Mucosa of rectum (tissue), 2 donors: ENCODE results near the gene STIMATE.

ENCODE experiments used
- H3K27ac ChIP-seq, 2 donors: one replicate each; pipeline ENCODE4 v1.7.0; 2013; ENCODE audit warnings: inconsistent platforms in 2 of 2, low read depth in 2 of 2, low read length in 2 of 2
- H3K27me3 ChIP-seq, 2 donors: one replicate each; pipeline ENCODE4 v1.7.0; 2013; ENCODE audit warnings: low read length in 2 of 2; ENCODE audit not compliant: control insufficient read depth in 2 of 2, insufficient read depth in 2 of 2
- H3K36me3 ChIP-seq, 2 donors: one replicate each; pipeline ENCODE4 v1.7.0; 2013; ENCODE audit warnings: low read length in 2 of 2; ENCODE audit not compliant: control insufficient read depth in 2 of 2, insufficient read depth in 2 of 2
- H3K4me1 ChIP-seq, 2 donors: one replicate each; pipeline ENCODE4 v1.7.0; 2013; ENCODE audit warnings: low read length in 2 of 2, mild to moderate bottlenecking in 1 of 2; ENCODE audit not compliant: control insufficient read depth in 2 of 2, insufficient read depth in 2 of 2
- H3K4me3 ChIP-seq, 2 donors: one replicate each; pipeline ENCODE4 v1.7.0; 2013; ENCODE audit warnings: low read length in 2 of 2
- H3K9ac ChIP-seq, 2 donors: one replicate each; pipeline ENCODE4 v1.7.0; 2013; ENCODE audit warnings: low read length in 2 of 2, low read depth in 1 of 2, mild to moderate bottlenecking in 1 of 2
- H3K9me3 ChIP-seq, 2 donors: one replicate each; pipeline ENCODE4 v1.7.0; 2013; ENCODE audit warnings: low read length in 2 of 2; ENCODE audit not compliant: control insufficient read depth in 2 of 2
- donor health status: healthy.
- donor health status: Normal muscosa, but diverticular disease.

The STIMATE gene

GRCh38 chr3:52873433-52874159, 23.8 kb downstream of the STIMATE start:
- no peak overlapping the region for H3K4me3 ChIP-seq
- H3K4me1 ChIP-seq: no peaks in the 10 kb centered on the region
- no peaks in the 10 kb centered on the region for H3K9me3 ChIP-seq
- no peak overlapping the region for H3K9ac ChIP-seq
- no peaks in the 10 kb centered on the region for H3K36me3 ChIP-seq
- no peak overlapping the region for H3K27ac ChIP-seq
- no peaks in the 10 kb centered on the region for H3K27me3 ChIP-seq

GRCh38 chr3:52872245-52872644, 25.1 kb downstream of the STIMATE start:
- H3K27me3 ChIP-seq: no peaks in the 10 kb centered on the region
- no peaks in the 10 kb centered on the region for H3K36me3 ChIP-seq
- H3K4me3 ChIP-seq: no peak overlapping the region
- no peaks in the 10 kb centered on the region for H3K4me1 ChIP-seq
- H3K27ac ChIP-seq: no peak overlapping the region
- no peak overlapping the region for H3K9ac ChIP-seq
- H3K9me3 ChIP-seq: no peaks in the 10 kb centered on the region

- Histone ChIP-seq H3K9ac (no peak overlapping the region), H3K27me3 (no peaks in the 10 kb centered on the region), H3K9me3 (no peaks in the 10 kb centered on the region), H3K4me1 (no peaks in the 10 kb centered on the region), H3K27ac (no peak overlapping the region), H3K4me3 (no peak overlapping the region), H3K36me3 (no peaks in the 10 kb centered on the region)
Observed at GRCh38 chr3:52871761-52872160, 25.6 kb downstream of the STIMATE start.

GRCh38 chr3:52870471-52870870, 26.9 kb downstream of the STIMATE start:
- Histone ChIP-seq H3K4me3 (no peak overlapping the region), H3K4me1 (no peaks in the 10 kb centered on the region), H3K9me3 (no peaks in the 10 kb centered on the region), H3K36me3 (no peaks in the 10 kb centered on the region), H3K27me3 (no peaks in the 10 kb centered on the region), H3K9ac (no peak overlapping the region), H3K27ac (no peak overlapping the region)

GRCh38 chr3:52866427-52866826, 30.9 kb downstream of the STIMATE start:
- no peak overlapping the region for H3K9ac ChIP-seq
- no peak overlapping the region for H3K27ac ChIP-seq
- no peak overlapping the region for H3K4me3 ChIP-seq
- no peaks in the 10 kb centered on the region for H3K27me3 ChIP-seq
- H3K9me3 ChIP-seq: no peaks in the 10 kb centered on the region
- H3K36me3 ChIP-seq: no peaks in the 10 kb centered on the region
- H3K4me1 ChIP-seq: no peaks in the 10 kb centered on the region

- Histone ChIP-seq H3K4me1 (no peaks in the 10 kb centered on the region), H3K9me3 (no peaks in the 10 kb centered on the region), H3K4me3 (no peak overlapping the region), H3K27me3 (no peaks in the 10 kb centered on the region), H3K36me3 (no peaks in the 10 kb centered on the region), H3K27ac (no peak overlapping the region), H3K9ac (no peak overlapping the region)
Observed at GRCh38 chr3:52865994-52866393, 31.4 kb downstream of the STIMATE start.

- no peaks in the 10 kb centered on the region for H3K4me1 ChIP-seq
- H3K9me3 ChIP-seq: no peaks in the 10 kb centered on the region
- H3K27ac ChIP-seq: no peak overlapping the region
- no peaks in the 10 kb centered on the region for H3K27me3 ChIP-seq
- no peak overlapping the region for H3K9ac ChIP-seq
- H3K36me3 ChIP-seq: no peaks in the 10 kb centered on the region
- no peak overlapping the region for H3K4me3 ChIP-seq
Observed at GRCh38 chr3:52860424-52860768, 37.0 kb downstream of the STIMATE start.

- Histone ChIP-seq H3K9me3 (no peaks in the 10 kb centered on the region), H3K4me1 (no peaks in the 10 kb centered on the region), H3K27me3 (no peaks in the 10 kb centered on the region), H3K9ac (no peak overlapping the region), H3K27ac (no peak overlapping the region), H3K36me3 (no peaks in the 10 kb centered on the region), H3K4me3 (no peak overlapping the region)
Observed at GRCh38 chr3:52859686-52860423, 37.5 kb downstream of the STIMATE start.

GRCh38 chr3:52857864-52858263, 39.5 kb downstream of the STIMATE start:
- H3K9ac ChIP-seq: no peak overlapping the region
- no peaks in the 10 kb centered on the region for H3K4me1 ChIP-seq
- H3K9me3 ChIP-seq: no peaks in the 10 kb centered on the region
- H3K36me3 ChIP-seq: no peaks in the 10 kb centered on the region
- H3K4me3 ChIP-seq: no peak overlapping the region
- H3K27ac ChIP-seq: no peak overlapping the region
- H3K27me3 ChIP-seq: no peaks in the 10 kb centered on the region

GRCh38 chr3:52857133-52857532, 40.2 kb downstream of the STIMATE start:
- H3K4me3 ChIP-seq: no peak overlapping the region
- no peaks in the 10 kb centered on the region for H3K27me3 ChIP-seq
- H3K9ac ChIP-seq: no peak overlapping the region
- H3K9me3 ChIP-seq: no peaks in the 10 kb centered on the region
- peaks cover 1 to 4% of the 10 kb centered on the region in 2 donors for H3K36me3 ChIP-seq
- no peaks in the 10 kb centered on the region for H3K4me1 ChIP-seq
- no peak overlapping the region for H3K27ac ChIP-seq
